AG09319 (cell line): Measurements from ENCODE around the gene WDR35.

Source experiments
- DNase-seq: peaks from one replicate; pipeline ENCODE4 v3.0.0-alpha.2; 2010; ENCODE audit warnings: low read depth; ENCODE audit errors: extremely low read depth
- CTCF ChIP-seq: IDR thresholded peaks from 2 replicates; pipeline ENCODE4 v1.5.1; 2011; ENCODE audit warnings: low read depth, mild to moderate bottlenecking, inconsistent platforms, low read length, moderate library complexity

WDR35 gene

DNA sequence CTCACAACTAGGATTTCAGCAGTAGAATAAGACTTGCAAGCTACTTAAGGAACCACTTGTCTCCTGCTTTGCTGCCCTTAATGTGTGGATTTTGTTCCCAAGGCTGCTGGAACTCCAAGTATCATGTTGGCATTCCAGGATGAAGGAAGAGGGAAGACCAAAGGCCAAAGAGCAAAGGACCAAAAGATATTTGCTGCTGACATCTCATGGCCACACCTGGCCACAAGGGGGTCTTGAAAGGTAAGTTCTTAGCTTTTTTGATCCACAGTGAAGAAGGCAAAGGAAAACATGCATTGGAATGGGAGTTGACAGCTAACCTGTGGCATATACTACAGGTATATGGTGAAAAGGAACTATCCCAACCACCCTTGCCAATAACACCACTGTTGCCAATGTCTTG is 26.4 kb upstream of the WDR35 start:
- DNase-seq: no peak
- TF ChIP-seq CTCF: no peak

GRCh38 chr2:20015482-20016083 is 25.7 kb upstream of the WDR35 start:
- peak; percentile 28 for DNase-seq
- TF ChIP-seq CTCF: peak; percentile 44

- TF ChIP-seq CTCF: no peak
- DNase-seq: no peak
These were observed 23.4 kb upstream of the WDR35 start for GRCh38 chr2:20013126-20013849.

DNA sequence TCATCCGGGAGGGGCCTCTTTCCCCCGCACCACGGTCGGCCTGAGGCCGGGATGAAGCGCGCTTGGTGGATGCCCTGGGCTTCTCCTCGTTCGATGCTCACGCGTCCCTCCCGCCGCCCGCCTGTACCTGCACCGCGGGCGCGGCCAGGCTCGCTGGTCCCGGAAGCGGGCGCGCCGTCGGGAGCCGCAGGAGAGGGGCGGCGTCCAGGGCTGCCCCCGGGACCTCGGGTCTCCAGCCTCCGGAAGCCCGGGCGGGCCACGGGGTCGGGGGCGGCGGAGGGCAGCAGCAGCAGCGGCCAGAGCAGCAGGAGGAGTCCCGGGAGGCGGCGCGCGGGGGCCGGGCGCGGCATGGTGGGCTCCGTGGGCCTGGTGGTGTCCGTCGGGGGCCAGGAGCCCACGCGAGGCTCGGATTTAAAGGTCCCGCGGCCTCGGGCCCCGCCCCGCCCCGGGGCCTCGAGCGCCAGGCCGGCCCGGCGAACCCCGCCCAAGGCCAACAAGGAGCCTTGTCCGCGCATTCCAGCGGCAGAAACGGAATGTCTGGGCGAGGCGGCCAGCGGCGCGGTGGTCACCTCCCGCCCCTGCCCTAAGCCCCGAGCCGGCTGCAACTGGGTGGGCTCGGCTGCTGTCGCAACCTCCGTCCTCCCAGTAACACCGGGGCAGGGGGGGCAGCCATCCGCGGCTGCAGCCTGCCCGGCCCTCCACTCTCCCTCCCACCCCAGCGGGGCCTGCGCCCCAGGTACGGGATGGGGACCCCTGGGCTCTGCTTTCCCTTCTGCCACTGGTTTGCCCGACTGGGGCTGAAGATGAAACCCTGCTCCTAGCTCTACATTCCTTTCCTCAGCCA is 22.6 kb upstream of the WDR35 start, which contains the start of gene MATN3:
TSS of gene MATN3 (minus strand) at position 387 of the 844 bp plus-strand sequence. CDS start at position 350, 37 bp downstream.
- TF ChIP-seq CTCF: no peak
- DNase-seq: no peak

DNA sequence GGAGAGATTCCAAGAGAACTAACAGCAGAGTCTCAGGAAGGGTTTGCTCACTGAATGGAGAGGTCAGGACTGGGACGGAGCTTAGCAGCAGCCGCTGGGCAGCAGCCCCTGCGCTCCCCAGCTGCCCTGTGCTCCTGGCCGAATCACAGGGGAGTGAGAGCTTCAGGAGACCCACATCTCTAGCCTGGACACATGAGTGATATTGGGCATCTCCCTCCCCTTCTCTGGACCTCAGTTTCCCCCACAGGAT is 22.1 kb upstream of the WDR35 start:
- TF ChIP-seq CTCF: no peak
- DNase-seq: no peak

DNA sequence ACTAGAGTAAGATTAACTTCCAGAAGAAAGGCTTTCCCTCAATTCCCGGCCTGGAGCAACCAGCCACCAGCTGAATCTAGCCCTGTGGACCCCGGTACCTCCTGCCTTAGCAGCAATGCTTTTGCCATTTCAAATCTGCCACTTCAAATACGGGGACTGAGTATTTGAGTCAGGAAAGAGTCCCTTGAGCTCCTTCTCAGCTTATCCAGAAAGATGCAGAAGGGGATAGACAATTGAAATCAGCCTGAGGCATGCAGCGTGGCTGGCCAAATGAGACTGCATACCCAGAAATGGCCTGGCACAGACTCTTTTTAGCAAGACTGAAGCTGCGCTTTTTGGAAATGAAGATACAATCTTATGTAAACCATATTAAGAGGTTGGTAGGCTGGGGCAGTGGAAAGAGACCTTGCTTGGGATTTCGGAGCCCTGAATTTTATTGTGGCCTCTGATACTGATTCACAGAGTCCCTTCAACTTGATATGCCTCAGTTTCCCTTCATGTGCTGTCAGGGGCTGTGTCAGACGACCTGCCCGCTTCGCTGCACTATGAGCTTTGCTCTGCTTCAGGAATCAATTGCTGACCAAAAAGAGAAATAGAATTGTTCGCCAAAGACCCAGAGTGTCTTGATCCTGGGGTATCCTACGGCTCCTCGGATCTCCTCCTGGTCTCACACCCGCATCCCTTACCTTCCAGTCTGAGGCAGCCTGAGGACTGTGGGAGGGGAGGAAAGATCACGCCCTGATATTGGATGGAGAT is 21.5 kb upstream of the WDR35 start:
- TF ChIP-seq CTCF: no peak

More for the DNA sequence above, 21.5 kb upstream of the WDR35 start:
- no peak for DNase-seq
